22Rv1 (cell line): ENCODE measurements around the gene GFRA1.

ENCODE experiments used
- CTCF ChIP-seq: fragments of 450-650 bp; IDR thresholded peaks from 2 replicates; pipeline ENCODE4 v1.5.1; 2017; ENCODE audit warnings: mild to moderate bottlenecking
- ZFX ChIP-seq: fragments of 450-650 bp; IDR thresholded peaks from 2 replicates; pipeline ENCODE4 v1.6.1; 2017; ENCODE audit warnings: antibody characterized with exemption, borderline replicate concordance

GRCh38 chr10:116083226-116083762, 189.7 kb downstream of the GFRA1 start:
- TF ChIP-seq CTCF (no peak), ZFX (no peak)
